SK-N-MC (cell line): ENCODE measurements around the gene ERMN.

Experiments used
- EZH2 ChIP-seq: fragments of 200-600 bp; sonication (generic); IDR thresholded peaks from one replicate; pipeline ENCODE4 v1.6.1; 2017; ENCODE audit warnings: antibody characterized with exemption
- FOXP2 ChIP-seq: optimal IDR thresholded peaks from 2 replicates; pipeline ENCODE3; 2011; ENCODE audit warnings: mild to moderate bottlenecking, moderate library complexity; ENCODE audit not compliant: insufficient read depth; ENCODE audit errors: extremely low read length, control extremely low read depth
- POLR2AphosphoS5 ChIP-seq: IDR thresholded peaks from 2 replicates; pipeline ENCODE4 v1.6.1; 2012; ENCODE audit warnings: mild to moderate bottlenecking, low read depth, low read length, borderline replicate concordance

DNA sequence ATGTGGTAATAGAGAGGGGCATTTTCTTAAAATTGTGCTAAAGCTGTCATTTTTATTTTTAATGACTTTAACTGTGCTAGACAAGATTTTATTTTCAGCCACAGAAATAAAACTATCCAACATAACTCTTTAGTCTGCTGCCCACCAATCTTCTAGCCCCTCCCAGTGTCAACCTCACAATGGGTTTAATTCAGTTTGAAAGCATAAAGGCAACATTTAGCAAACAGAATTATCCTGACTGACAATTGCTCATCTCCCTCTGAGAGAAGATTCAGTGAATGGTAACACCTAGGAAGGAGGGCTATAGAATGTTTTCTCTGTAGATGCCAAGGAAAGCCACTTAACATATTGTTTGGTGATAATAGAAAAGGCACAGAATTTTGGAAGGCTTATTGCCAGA, 5.2 kb downstream of the ERMN start:
- TF ChIP-seq POLR2AphosphoS5, result no peak
- TF ChIP-seq FOXP2, result no peak
- TF ChIP-seq EZH2, result no peak
